Endodermal cell (in vitro differentiated cells): ENCODE data around the gene SERPINI1. TPM values are rescaled to one million over a fixed set of nuclear protein-coding genes. Genes with fewer than 3 reads are reported as not detected.

Experiments
- DNase-seq: peaks from one replicate; pipeline ENCODE4 v3.0.0-alpha.2; 2017
- H3K27ac ChIP-seq: 2 replicates; pipeline ENCODE4 v1.5.1; 2013; ENCODE audit warnings: mild to moderate bottlenecking, low read depth, low read length, moderate library complexity
- H3K27me3 ChIP-seq: 2 replicates; pipeline ENCODE4 v1.6.1; 2013; ENCODE audit warnings: mild to moderate bottlenecking, low read length, moderate library complexity; ENCODE audit not compliant: insufficient read depth, control insufficient read depth, poor library complexity, severe bottlenecking
- H3K36me3 ChIP-seq: 2 replicates; pipeline ENCODE4 v1.7.0; 2013; ENCODE audit warnings: mild to moderate bottlenecking, low read length, moderate library complexity; ENCODE audit not compliant: control insufficient read depth, insufficient read depth
- H3K4me1 ChIP-seq: one replicate; pipeline ENCODE4 v1.7.0; 2013; ENCODE audit warnings: low read length; ENCODE audit not compliant: control insufficient read depth, insufficient read depth
- H3K4me3 ChIP-seq: 2 replicates; pipeline ENCODE4 v1.5.1; 2013; ENCODE audit warnings: mild to moderate bottlenecking, low read length, moderate library complexity
- H3K9ac ChIP-seq: 2 replicates; pipeline ENCODE4 v1.6.1; 2013; ENCODE audit warnings: mild to moderate bottlenecking, low read length, moderate library complexity; ENCODE audit not compliant: poor library complexity, severe bottlenecking; ENCODE audit errors: extremely low read depth
- H3K9me3 ChIP-seq: 2 replicates; pipeline ENCODE4 v1.6.1; 2013; ENCODE audit warnings: mild to moderate bottlenecking, low read length, moderate library complexity; ENCODE audit not compliant: control insufficient read depth
- H3K27ac Mint-ChIP-seq: 2 replicates; pipeline ENCODE4 v1.8.0; 2020; ENCODE audit warnings: mixed read lengths
- H3K27me3 Mint-ChIP-seq: 2 replicates; pipeline ENCODE4 v1.8.0; 2021; ENCODE audit warnings: mild to moderate bottlenecking, mixed read lengths; ENCODE audit not compliant: insufficient read depth
- H3K36me3 Mint-ChIP-seq: 2 replicates; pipeline ENCODE4 v1.8.0; 2020; ENCODE audit warnings: low read depth, mixed read lengths
- H3K4me1 Mint-ChIP-seq: 2 replicates; pipeline ENCODE4 v1.8.0; 2020; ENCODE audit warnings: mixed read lengths
- H3K4me3 Mint-ChIP-seq: 2 replicates; pipeline ENCODE4 v1.8.0; 2020; ENCODE audit warnings: mild to moderate bottlenecking, moderate library complexity, mixed read lengths
- H3K9me3 Mint-ChIP-seq: 2 replicates; pipeline ENCODE4 v1.8.0; 2020; ENCODE audit warnings: mild to moderate bottlenecking, mixed read lengths
- WGBS, 2 experiments: methylation state at CpG; one replicate each; pipeline versions ENCODE4 v1.1.5 to v1.1.7; 2013; ENCODE audit warnings: missing lambda C conversion rate in 2 of 2, mixed read lengths in 1 of 2; ENCODE audit not compliant: insufficient coverage in 1 of 2, insufficient read length in 1 of 2; 5-methylcytosine and 5-hydroxymethylcytosine counted together
- total RNA-seq, 2 donors: library from RNA; stranded (reverse); fragmentation: NEBNext Ultra II Directional in 1 of 2; extraction: Animal tissue kit (Norgen Biotek cat#: 25700) in 1 of 2; gene quantifications; 2 replicates in 1 of 2; 3 replicates in 1 of 2; pipeline ENCODE4 v1.2.1, GENCODE V29; 2021
- TF ChIP-seq, protein P1 (sequence below): fragments of 200-600 bp; sonication (generic); conservative IDR thresholded peaks from 2 replicates; pipeline ENCODE4 v1.5.0; 2021; ENCODE audit warnings: antibody characterized with exemption, mild to moderate bottlenecking

SERPINI1 gene
- total RNA-seq, 2 donors from 2014 or later: 16.1 to 21.2 TPM

GRCh38 chr3:167718582-167718981 lies 16.9 kb upstream of the SERPINI1 start:
- no peak for DNase-seq
- Mint-ChIP-seq H3K27ac (no peak overlapping the region), H3K9me3 (peaks cover 19% of the 10 kb centered on the region), H3K27me3 (no peaks in the 10 kb centered on the region), H3K4me3 (no peak overlapping the region), H3K4me1 (peaks cover 7% of the 10 kb centered on the region), H3K36me3 (peaks cover 84% of the 10 kb centered on the region)
- Histone ChIP-seq H3K9me3 (peaks cover 59% of the 10 kb centered on the region), H3K27ac (no peak overlapping the region), H3K4me3 (no peak overlapping the region), H3K36me3 (peaks cover 86% of the 10 kb centered on the region), H3K27me3 (no peaks in the 10 kb centered on the region), H3K4me1 (peaks cover under 1% of the 10 kb centered on the region), H3K9ac (no peak overlapping the region)
- WGBS, 2 experiments: 94 to 100% methylated on average over 1 of the region's 1 CpG
- TF ChIP-seq, protein P1, sequence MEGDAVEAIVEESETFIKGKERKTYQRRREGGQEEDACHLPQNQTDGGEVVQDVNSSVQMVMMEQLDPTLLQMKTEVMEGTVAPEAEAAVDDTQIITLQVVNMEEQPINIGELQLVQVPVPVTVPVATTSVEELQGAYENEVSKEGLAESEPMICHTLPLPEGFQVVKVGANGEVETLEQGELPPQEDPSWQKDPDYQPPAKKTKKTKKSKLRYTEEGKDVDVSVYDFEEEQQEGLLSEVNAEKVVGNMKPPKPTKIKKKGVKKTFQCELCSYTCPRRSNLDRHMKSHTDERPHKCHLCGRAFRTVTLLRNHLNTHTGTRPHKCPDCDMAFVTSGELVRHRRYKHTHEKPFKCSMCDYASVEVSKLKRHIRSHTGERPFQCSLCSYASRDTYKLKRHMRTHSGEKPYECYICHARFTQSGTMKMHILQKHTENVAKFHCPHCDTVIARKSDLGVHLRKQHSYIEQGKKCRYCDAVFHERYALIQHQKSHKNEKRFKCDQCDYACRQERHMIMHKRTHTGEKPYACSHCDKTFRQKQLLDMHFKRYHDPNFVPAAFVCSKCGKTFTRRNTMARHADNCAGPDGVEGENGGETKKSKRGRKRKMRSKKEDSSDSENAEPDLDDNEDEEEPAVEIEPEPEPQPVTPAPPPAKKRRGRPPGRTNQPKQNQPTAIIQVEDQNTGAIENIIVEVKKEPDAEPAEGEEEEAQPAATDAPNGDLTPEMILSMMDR: no peak

GRCh38 chr3:167723025-167723512 lies 12.5 kb upstream of the SERPINI1 start:
- Histone ChIP-seq H3K27ac (no peak overlapping the region), H3K9ac (no peak overlapping the region), H3K4me3 (no peak overlapping the region), H3K9me3 (peaks cover 44% of the 10 kb centered on the region), H3K36me3 (peaks cover 44% of the 10 kb centered on the region), H3K4me1 (peaks cover 14% of the 10 kb centered on the region), H3K27me3 (no peaks in the 10 kb centered on the region)
- Mint-ChIP-seq H3K27ac (peak overlapping the region; percentile 67), H3K4me1 (peaks cover 44% of the 10 kb centered on the region), H3K36me3 (peaks cover 49% of the 10 kb centered on the region), H3K9me3 (peaks cover 12% of the 10 kb centered on the region), H3K27me3 (no peaks in the 10 kb centered on the region), H3K4me3 (no peak overlapping the region)
- WGBS, 2 experiments: 73 to 89% methylated on average over 3 to 4 of the region's 4 CpGs
- no peak for DNase-seq
- TF ChIP-seq, protein P1: no peak

GRCh38 chr3:167723872-167724271 lies 11.6 kb upstream of the SERPINI1 start:
- peak overlapping the region; percentile 5 for H3K4me3 Mint-ChIP-seq
- peaks cover 41% of the 10 kb centered on the region for H3K36me3 Mint-ChIP-seq
- peak overlapping the region; percentile 62 for H3K27ac Mint-ChIP-seq
- H3K4me1 Mint-ChIP-seq: peaks cover 52% of the 10 kb centered on the region
- WGBS, 2 experiments: 68 to 80% methylated on average over 3 of the region's 3 CpGs
- Histone ChIP-seq H3K27ac (no peak overlapping the region), H3K4me1 (peaks cover 21% of the 10 kb centered on the region), H3K9me3 (peaks cover 36% of the 10 kb centered on the region), H3K4me3 (peak overlapping the region; percentile 21), H3K9ac (no peak overlapping the region), H3K36me3 (peaks cover 36% of the 10 kb centered on the region), H3K27me3 (no peaks in the 10 kb centered on the region)
- TF ChIP-seq, protein P1: no peak
- H3K27me3 Mint-ChIP-seq: no peaks in the 10 kb centered on the region
- peaks cover 12% of the 10 kb centered on the region for H3K9me3 Mint-ChIP-seq
- no peak for DNase-seq
